Stimulated activated CD8-positive, alpha-beta memory T cell treated with anti-CD3 and anti-CD28 coated beads, Interleukin-4, amount 100 ng/mL, for 48 hours (primary cell): ENCODE results near the gene LHFPL2.

Experiments used
- DNase-seq: peaks from one replicate; pipeline ENCODE4 v3.0.0-alpha.2; 2020

The LHFPL2 gene

DNA sequence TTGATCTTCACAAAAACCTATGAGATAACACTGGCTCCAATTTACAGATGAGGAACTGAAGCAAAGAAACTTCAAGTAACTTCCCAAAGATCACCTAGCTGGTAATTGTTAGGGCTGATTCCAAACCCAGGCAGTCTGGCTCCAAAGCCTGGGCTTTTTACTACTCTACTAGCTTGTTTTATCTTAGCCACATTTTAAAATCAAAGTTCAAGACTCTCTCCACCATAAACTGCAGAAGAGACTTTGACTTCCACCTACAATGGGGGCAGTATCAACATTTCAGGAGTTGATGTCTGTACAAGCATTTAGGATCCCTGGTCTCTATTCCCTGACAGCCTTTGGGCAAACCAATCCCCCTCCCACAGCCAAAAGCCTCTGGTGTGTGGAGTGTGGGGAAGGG is 33.8 kb downstream of the LHFPL2 start:
- no peak for DNase-seq

DNA sequence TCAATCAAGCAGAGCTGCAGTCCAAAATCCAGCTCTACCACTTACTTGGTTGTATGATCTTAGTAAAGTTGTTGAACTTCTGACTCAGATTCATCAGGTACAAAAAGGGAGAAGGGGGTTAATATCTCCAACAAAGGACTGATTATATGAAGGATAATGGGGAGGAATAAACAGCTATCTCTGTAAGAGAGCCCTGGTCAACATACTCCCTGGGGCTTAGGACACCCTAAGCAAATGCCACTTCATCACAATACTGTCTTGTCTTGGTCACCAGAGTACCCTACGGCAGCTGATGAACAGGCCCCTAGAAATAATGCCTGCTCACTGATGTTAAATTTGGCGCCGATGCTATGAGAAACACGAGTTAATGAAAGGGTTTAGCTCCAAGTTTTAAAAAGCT is 34.8 kb downstream of the LHFPL2 start:
- no peak for DNase-seq

DNA sequence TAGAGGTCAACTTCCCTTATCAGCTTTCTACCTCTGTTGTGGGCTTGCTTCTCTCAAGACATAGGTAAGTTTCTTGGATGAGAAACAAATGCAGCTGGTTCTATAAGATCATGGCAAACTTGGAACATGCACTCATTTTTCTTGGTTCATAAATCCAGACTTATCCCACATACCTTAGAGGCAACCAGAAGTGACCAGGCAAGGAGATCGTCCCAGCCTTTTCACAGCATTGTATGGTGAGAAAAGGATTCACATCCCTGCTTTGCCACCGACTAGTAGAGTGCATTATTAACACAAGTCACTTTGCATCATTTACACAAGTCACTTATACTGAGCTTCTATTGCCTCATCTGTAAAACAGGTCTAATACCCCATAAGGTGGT is 35.4 kb downstream of the LHFPL2 start:
- DNase-seq: no peak

DNA sequence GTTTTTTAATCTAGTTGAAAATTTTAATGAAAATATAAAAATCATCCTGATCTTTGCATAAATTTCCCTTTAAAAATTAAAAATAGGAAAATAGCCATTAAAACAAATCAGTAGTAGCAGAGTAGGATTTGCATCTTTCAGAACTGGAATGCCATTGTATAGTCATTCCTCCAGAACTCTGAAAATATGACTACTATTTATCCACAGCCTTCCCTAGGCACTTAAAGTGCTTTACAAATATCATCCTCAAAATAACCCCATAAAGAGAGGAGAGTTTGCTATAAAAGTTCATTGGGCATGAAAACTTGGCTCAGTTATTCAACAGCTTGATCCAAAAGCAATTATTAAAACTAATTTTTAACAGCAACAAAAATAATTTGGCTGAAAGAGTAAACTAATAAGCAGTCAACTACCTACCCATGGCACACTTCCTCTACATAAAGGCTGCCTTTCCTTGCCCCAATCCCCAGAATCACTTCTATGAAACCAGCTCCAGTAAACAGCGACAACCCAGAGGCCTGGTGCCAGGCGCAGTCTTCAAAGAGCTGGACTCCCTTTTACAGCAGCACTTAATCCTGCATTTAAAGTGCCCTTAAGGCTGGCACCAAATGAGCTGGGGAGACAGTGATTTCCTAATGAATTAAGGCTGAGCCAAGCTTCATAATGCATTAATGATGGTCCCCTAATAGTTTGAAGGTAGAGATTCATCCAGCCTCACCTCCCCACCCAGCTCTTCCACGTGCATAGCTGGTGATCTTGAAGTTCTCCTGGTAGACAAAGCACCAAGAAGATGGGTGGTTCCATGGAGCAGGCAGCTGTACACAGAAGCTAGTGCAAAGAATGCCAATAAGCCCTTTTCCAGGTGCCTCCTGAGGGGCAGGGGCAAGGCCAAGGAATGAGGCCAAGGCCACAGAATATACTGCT is 36.1 kb downstream of the LHFPL2 start:
- DNase-seq: no peak

DNA sequence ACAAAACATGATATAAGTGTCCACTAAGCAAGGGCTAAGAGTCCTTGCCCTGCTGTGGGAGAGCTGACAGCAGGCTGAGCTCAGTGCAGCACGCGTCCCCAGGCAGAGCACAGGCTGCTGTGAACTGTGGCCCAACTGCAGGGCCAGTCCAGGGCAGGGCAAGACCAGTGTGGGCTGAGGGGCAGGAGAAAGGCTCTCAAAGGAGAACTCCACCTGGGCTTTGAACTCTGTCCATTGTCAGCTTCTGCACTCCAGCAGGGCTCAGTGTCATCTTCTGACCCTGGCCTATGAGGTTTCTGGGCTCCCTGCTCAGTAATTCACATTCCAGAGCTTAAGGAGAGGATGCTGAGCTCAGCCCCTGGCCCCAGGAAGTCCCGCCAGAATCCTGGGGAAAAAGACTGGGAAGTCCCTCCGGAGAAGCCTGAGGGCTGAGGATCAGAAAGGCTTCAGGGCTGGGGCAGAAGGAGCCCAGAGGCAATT is 37.4 kb downstream of the LHFPL2 start:
- no peak for DNase-seq

DNA sequence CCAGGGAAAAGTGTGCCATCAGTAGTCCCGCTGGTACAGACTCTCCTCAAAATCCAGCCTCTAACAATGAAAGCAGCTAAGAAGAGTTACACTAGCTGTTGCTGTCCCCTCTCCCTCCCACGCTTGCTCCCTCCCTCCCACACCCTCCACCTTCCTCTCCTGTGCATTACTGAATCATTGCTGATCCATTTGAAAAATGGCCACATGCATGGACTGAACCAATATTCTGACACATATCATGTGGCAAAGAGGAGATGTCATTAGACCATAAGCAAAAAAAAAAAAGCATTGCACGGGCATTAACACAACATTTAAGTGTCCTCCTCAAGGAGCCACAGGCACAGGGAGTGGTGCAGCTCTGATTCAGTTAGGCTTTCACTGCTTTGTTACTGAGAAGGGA is 37.9 kb downstream of the LHFPL2 start:
- DNase-seq: no peak

DNA sequence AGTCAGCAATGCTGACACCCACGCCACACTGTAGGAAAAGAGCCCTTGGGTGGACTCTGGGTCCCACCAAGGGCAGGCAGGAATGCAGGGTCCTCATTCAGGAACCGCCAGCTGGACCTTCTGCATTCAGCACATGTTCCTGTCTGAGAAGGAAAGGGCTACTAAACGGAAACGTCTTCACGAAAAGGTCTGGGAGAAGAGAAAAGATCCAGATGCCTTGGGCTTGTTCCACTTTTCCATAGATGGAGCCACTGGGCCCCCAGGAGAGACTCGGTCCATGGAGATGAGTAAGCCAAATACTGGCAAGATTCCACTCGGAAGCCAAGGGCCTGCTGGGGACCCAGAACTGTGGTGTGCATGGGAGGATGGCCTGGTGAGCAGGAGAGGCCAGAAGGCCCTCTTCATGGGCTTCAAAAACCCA is 38.4 kb downstream of the LHFPL2 start:
- DNase-seq: no peak

DNA sequence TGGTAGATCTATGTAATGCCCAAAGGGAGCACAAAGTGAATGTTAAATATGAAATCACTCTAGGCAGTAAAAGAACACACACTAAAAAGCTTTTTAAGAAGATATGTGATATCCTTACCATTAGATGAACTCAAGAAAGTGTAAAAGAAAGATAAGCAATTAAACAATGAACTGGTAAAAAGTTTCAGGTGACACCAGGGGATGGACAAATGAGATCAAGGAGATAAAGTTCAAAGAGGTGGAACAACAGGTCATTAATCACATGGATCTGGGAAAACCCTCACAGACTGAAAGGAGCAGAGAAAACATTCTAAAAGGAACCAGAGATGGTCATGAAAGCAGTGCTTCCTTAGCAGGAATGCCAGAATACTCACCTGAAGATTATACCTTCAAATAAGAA is 40.7 kb downstream of the LHFPL2 start:
- no peak for DNase-seq

DNA sequence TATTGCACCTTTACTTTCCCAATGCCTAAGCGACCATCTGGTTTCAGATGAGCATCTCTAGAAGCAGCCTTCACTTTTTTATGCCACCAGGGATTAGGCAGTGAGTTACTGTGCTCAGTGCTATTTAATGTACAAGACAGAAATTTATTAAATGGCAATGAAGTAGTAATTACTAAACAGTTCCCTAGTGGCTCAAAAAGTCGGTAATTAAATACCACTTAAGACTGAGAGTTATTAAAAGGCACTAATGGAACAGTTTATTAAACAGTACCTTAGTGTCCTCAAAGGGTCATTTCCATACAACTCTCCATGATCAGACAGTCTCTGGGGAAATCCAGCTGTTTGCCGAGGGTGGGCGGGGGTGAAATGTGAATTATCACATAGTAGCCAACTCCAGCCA is 42.3 kb downstream of the LHFPL2 start:
- DNase-seq: no peak

DNA sequence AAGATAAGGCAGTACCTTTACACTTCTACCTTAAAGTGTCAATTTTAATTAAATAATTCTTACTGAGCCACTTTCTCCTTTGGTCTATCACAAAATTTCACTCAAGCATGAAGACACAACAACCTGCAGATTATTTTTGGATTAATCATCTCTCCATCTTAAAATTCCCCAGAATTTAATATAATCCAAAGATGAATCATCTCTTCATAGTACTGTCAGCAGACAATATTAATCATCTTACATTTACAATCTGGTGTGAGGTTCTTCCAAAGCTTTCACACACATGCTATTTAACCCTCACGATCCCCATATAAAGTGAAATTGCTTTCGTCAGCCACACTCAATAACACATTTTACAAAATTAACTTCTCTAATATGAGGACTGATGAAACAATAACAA is 43.0 kb downstream of the LHFPL2 start:
- no peak for DNase-seq

DNA sequence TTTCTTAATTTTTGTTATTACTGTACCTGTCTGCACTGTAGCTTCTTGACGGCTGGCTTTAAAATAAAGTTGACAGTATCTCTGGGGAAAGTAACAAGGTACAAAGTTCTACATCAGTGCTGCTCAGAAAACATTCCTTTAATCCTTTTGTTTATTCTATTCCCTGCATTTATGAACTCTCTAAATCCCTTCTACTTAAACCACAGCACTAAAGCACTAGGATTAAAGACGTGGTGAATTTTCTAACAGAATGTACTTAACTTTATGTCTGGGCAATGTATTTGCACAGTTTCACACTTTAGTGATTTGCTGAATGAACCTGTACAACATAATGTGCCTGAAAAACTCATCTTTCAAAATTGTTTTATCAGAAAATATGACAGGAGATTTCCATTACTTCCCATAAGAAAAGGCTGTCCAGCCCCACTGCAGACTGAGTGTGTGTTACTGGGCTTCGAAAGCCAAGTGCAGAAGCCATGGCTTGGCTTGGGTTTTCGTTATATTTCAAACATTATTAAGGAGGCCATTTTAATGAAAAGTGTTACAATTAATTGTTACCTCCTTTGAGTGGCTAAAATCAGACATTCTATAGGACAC is 43.8 kb downstream of the LHFPL2 start:
- DNase-seq: no peak

DNA sequence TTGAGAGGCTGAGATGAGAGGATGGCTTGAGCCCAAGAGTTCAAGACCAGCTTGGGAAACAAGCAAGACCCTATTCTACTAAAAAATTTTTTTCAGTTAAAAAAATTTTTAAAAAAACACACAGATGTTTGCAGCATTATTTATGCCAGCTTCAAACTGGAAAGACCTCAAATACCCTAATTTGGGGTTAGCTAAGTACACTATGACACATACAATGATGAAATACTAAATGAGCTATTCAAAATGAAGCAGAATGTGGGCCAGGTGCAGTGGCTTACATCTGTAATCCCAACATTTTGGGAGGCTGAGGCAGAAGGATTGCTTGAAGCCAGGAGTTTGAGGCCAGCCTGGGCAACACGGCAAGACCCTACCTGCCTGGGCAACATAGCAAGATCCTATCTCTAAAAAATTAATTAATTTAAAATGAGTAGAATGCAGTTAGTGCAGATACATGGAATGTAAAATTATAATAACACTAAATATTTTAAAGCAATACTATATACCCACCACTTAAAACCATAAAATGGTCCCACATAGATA is 44.9 kb downstream of the LHFPL2 start:
- no peak for DNase-seq

DNA sequence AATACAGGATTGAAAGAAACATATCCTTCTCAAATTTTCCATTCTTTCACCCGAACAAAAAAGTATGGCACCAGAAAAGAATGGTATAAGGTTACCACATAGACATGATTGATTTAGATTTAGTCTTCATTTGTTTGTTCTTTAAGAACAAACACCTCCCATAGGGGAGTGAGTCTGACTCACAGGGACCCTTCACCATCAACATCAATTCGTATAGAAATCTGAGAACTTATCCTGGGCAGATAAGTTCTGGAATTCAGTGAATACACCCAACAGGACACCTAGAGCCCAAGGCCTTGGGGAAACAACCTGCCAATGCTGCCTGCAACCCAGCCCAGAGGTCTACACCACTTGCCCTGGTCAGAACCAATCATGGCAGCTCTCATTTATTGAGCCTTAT is 46.2 kb downstream of the LHFPL2 start:
- no peak for DNase-seq

DNA sequence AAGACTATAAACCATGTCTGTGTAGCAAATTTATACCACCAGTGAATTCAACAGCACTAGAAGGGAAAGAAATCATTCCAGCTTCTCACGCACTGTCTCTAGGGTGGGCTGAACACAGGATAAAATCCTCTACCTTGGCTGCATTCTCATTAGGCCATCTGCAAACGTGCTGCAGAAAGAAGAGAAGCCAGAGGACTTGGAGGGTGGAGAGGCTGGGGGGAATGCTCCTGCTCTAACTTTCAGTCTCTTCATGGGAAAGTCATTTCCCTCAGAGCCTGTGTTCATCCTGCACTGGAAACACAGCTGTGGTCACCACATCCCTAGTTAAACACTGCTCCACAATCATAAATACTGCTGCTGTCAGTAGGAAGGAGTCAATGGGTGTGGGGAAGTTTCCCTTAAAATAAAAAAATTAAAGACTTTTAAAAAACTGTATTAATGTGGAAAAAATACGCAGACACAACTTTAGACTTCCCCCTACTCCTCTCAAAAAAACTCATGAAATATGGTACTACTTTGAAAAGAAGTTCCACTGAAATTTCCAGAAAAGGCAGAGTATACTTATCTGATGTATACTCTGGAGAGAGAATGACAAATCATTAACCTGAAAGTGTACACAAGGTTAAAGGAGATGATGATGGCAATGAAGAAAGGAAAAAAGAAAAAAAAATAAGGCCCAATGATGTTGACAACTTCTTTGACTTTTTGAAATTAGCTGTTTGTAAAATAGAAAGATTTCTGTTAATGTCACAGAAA is 46.8 kb downstream of the LHFPL2 start:
- no peak for DNase-seq

DNA sequence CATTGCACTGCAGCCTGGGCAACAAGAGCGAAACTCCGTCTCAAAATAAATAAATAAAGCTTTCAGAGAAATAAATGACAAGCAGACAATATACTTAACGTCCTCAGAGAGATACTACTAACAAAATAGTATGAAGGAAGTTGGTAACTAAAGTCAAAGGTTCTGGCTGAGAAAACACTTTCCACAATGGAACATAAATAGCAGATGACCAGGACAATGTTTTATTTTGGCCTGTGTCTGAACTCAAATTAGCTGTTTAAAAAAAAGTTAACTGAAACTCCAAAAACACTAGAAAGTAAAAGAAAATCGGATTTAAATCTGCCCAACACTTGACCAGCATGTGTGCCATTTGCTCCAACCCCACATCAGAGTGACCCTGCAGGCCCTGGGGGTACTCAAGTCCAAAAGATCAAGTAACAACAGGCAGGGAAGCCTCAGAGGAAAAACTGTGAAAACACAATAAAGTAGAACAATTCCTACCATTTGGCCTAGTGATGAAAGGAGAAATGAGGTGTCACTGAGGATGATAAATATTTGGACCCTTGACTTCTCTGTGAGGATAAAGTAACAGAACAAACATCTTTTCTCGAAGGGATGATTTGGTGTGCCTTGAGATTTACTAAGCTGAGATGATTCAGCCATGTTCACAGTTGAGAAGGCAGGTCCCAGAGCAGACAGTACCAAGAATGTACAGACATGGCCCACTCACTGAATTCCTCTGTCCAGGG is 47.7 kb downstream of the LHFPL2 start:
- no peak for DNase-seq

DNA sequence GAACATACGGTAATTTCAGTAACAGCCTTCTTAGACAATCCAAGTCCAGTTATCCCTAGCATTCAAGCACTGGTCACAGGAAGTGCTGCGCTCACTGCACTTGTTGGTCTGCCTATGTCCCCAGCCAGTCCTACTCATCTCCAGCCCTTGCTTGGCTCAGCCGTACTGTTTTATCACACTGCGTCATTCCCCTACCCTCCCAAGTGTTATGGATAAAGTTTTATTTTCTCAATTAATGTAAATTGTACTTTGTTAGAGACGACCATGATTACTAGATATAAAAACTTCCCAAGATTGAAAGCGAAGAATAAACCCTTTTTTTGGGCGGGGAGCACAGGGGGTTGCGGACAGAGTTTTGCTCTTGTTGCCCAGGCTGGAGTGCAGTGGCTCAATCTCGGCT is 49.6 kb downstream of the LHFPL2 start:
- no peak for DNase-seq

DNA sequence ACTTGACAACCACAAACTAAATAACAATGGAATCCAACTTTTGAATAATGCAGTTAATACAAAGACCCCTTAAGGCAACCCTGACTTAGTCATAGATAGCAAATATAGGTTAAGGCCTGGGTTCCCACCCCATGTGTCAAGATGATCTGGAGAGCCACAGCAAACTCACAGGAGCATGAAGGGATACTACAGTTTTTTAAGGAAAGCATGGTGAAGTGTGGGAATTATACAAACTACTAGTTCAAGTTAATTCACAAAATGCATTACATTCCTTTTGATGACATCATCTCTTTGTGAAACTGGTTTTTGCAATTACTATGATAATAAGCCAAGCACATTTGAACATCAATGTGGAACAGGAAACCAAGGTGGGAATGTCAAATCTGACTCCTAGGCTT is 50.6 kb downstream of the LHFPL2 start:
- no peak for DNase-seq

DNA sequence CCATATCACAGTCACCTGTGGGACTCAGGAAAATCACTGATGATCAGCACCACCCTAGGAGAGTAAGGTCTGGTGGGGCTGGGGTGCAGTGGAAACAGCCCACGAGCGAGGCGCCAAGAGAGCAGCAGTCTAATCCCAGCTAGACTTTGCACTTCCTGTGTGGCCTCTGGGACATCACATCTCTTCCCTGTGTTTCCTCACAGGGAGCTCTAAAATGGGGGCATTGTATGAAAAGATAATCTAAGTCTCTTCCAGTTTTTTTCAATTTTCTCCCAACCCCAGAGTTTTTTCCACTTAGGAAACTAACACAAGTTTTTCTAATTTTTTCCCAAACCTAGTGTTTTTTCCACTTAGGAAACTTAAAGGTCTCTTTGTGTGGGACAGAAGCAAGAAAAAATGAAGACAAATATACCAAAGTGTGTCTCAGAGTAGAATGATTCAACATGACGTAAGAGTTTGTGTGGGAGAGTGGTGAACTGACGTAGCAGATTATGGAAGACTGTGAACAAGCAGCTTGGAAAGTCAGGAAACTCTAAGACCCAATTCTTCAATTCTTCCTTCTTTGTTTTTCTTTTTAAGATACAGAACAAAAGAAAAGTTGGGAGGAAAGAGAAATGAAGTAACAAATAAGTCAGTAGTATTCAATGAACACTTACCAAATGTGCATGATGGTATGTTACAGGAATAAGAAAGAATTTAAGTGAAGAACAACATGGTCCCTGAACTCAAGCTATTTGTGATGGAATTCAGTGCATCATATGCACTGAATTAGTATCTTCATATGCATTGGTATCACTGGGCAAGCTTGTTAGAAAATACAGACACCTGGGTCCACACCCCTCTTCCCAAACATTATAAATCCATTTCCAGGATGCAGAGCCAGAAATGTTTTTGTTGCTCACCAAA is 51.3 kb downstream of the LHFPL2 start:
- no peak for DNase-seq

DNA sequence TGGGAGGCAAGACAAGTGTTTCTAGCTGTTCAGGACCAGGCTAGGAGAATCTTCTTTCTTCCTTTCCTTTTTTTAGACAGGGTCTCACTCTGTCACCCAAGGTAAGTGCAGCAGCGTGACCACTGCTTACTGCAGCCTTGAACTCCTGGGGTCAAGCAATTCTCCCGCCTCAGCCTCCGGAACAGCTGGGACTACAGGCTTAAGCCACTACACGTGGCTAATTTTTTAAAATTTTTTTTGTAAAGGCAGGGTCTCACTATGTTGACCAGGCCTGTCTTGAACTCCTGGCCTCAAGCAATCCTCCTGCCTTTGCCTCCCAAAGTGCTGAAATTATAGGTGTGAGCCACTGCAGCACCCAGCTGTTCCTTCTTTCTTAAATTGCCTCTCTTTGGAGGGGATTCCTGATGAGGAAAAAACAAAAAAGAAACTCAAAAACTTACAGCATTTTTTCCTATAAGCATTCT is 53.1 kb downstream of the LHFPL2 start:
- no peak for DNase-seq

DNA sequence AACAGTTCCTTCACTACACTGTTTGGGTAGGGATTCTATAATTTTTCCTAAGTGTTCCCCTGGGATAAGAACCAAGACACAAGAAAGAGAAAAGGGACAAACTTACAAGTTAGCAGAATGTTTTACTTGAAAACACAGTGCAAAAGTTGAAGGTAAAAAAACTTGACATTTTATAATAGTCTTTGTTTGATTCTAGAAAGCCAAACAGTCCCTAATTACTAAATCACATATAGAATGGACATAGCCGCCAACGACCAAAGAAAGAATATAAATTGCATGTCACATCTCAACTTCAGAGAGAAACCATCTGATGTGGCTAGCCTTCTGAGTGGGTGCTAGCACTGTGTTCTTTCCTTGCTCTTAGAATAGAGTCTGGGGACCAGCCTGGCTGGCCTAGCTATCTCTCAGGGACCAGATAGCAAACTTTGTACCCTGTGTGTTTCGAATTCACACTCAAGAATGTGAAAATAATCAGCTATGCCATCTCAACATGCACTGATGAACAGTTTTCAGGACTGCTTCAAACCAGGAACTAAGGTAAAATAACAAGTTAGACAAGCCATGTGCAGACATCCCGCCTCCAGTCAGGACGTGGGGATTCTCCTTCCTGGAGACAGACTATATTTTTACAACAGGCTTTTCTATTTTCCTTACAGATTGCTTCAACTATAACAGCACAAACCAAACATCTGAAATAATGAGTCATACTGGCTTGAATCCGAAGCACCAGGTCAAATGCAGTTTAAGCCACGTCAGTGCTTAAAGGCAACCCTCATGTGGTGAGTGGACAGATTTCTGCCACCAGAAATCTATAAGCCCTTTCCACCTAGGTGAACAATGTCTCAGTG is 53.7 kb downstream of the LHFPL2 start:
- no peak for DNase-seq

DNA sequence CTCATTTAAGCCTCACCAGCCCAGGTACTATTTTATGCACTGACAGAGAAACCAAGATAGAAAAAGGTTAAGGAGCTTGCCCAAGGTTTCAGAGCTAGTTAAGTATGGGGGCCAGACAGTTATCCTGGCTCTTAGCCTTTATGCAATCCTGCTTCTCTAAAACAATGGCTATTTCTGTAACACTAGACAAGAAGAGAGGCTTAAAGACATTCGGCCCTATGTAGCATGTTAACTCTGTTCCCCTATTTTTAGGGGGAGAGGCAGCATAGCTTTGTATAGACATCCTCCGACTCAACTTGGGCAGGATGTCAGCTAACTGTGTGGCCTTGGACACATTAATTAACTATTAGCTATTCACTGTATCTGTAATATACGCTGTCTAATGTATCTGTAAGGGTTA is 54.6 kb downstream of the LHFPL2 start:
- no peak for DNase-seq
